BE2C (cell line): ENCODE measurements around the gene GPR18. TPM values are rescaled to one million over a fixed set of nuclear protein-coding genes. Genes with fewer than 3 reads are reported as not detected.

Experiments used
- DNase-seq: peaks from one replicate; pipeline ENCODE4 v3.0.0-alpha.2; 2020
- H3K27me3 ChIP-seq: fragments of 250-450 bp; sonication (Bioruptor Pico); 2 replicates; pipeline ENCODE4 v1.5.1; 2020; ENCODE audit warnings: mild to moderate bottlenecking
- H3K36me3 ChIP-seq: fragments of 250-450 bp; sonication (Bioruptor Pico); 2 replicates; pipeline ENCODE4 v1.5.1; 2020; ENCODE audit warnings: mild to moderate bottlenecking
- H3K4me1 ChIP-seq: fragments of 250-450 bp; sonication (Bioruptor Pico); 2 replicates; pipeline ENCODE4 v1.5.1; 2020
- H3K4me3 ChIP-seq: 2 replicates; pipeline ENCODE4 v1.5.1; 2011; ENCODE audit warnings: low read depth, low read length
- H3K9me3 ChIP-seq: fragments of 250-450 bp; sonication (Bioruptor Pico); 2 replicates; pipeline ENCODE4 v1.5.1; 2020
- polyA plus RNA-seq: library from polyadenylated mRNA; unstranded; fragments of >200 nt; gene quantifications from one replicate; pipeline ENCODE4 v1.2.1, GENCODE V29; 2012; ENCODE audit warnings: low read depth, missing spikeins; ENCODE audit not compliant: insufficient read length, insufficient read depth
- TF ChIP-seq, protein P1 (sequence below): IDR thresholded peaks from 2 replicates; pipeline ENCODE4 v1.5.1; 2012; ENCODE audit warnings: mild to moderate bottlenecking, low read depth, low read length

Gene GPR18, protein sequence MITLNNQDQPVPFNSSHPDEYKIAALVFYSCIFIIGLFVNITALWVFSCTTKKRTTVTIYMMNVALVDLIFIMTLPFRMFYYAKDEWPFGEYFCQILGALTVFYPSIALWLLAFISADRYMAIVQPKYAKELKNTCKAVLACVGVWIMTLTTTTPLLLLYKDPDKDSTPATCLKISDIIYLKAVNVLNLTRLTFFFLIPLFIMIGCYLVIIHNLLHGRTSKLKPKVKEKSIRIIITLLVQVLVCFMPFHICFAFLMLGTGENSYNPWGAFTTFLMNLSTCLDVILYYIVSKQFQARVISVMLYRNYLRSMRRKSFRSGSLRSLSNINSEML
- not detected for polyA plus RNA-seq

DNA sequence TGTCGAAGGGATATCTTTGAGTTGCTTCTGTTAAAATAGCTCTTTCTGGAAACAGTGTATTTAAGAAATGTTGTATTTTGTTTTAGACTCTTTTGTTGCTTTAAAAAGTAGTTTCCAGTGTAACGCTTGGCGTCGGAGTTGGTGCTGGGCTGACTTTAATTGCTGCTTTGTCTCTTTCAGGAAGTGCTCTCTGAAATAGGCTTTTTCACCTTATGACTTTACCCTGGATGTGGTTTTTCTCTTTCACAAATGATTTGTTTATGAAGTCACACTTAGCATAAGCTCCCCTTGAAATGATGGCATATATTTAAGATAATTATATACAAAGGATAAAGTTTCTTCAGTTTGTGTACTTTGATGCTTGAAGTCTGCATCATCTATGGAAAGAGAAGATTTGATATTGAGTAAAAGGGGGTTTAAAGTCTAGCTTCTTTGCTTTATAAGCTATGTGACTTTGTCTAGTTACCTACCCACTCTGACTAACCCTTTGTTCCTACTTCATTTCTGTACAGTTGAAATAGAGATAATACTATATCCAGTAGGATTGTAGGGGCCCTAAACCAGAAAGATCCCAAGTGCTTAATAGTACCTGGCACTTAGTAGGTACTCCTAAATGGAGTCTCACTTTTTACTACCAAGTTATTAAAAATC lies at the start of gene GPR18:
Gene GPR18, minus strand, starts transcription at position 170 of the 651 bp plus-strand sequence. CDS start 2,507 bp downstream, outside the sequence.
- peaks cover 3% of the 10 kb centered on the region for H3K36me3 ChIP-seq
- H3K4me3 ChIP-seq: no peak within 1 kb of the TSS
- DNase-seq: no peak
- no peaks in the 10 kb centered on the region for H3K27me3 ChIP-seq
- TF ChIP-seq, protein P1, sequence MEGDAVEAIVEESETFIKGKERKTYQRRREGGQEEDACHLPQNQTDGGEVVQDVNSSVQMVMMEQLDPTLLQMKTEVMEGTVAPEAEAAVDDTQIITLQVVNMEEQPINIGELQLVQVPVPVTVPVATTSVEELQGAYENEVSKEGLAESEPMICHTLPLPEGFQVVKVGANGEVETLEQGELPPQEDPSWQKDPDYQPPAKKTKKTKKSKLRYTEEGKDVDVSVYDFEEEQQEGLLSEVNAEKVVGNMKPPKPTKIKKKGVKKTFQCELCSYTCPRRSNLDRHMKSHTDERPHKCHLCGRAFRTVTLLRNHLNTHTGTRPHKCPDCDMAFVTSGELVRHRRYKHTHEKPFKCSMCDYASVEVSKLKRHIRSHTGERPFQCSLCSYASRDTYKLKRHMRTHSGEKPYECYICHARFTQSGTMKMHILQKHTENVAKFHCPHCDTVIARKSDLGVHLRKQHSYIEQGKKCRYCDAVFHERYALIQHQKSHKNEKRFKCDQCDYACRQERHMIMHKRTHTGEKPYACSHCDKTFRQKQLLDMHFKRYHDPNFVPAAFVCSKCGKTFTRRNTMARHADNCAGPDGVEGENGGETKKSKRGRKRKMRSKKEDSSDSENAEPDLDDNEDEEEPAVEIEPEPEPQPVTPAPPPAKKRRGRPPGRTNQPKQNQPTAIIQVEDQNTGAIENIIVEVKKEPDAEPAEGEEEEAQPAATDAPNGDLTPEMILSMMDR: no peak
- no peaks in the 10 kb centered on the region for H3K4me1 ChIP-seq
- no peaks in the 10 kb centered on the region for H3K9me3 ChIP-seq

DNA sequence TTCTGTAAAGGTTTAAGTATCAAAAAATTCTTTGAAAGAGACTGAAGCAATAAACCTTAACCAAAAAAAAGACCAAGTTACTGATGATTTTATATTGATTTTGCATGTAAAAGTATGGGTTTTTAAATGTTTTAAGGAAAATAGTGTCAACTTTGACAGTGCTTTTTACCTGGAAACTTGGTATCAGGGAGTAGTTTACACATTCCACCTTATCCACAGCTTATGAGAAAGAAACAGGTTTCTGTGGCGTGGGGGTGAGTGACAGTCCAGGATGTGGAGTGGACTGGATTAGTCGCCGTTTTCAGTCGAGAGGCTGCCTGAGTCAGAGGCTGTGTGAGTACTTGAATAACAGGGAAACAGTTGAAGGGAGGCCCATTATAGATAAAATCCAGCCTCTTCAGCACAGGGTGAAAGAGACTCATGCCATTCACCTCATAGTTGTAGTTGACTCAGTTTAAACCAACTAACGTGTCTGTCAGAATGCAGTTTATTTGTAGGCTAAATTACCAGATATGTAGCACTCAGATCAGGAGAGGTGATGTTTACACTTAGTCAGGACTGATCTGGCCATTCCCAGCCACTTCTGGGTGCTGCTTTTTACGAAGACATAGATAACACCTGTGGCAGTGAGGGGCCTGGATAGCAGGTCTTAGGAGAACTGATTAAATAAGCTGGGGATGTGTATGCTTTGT lies 49.6 kb upstream of the GPR18 start:
- DNase-seq: no peak
- Histone ChIP-seq H3K4me1 (no peaks in the 10 kb centered on the region), H3K4me3 (no peak overlapping the region), H3K27me3 (no peaks in the 10 kb centered on the region), H3K36me3 (no peaks in the 10 kb centered on the region), H3K9me3 (no peaks in the 10 kb centered on the region)
- TF ChIP-seq, protein P1: no peak

DNA sequence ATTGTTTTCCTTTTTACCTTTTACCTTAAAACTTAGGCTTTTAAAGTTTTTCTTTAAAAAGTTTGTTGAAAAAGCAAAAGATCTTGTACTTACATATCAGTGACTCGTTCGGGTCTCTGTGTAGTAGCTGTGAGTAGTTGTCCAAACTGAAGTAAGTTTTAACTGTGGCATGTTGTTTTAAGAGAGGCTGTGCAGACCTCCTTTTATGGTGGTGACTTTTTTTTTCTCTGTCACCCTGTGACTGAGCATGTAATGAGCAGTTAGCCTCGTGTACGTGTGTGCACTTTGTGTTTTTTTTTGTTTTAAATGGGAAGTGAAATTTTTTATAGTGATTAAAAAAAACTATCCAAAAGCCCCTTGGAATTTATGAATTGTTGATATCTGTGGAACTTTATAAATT lies 49.1 kb upstream of the GPR18 start, which contains the start of gene GPR183:
Gene GPR183, minus strand, starts transcription at position 153 of the 400 bp plus-strand sequence. CDS start 11,254 bp downstream, outside the sequence.
- Histone ChIP-seq H3K4me3 (no peak within 1 kb of the TSS), H3K27me3 (no peaks in the 10 kb centered on the region), H3K36me3 (no peaks in the 10 kb centered on the region), H3K9me3 (no peaks in the 10 kb centered on the region), H3K4me1 (no peaks in the 10 kb centered on the region)
- DNase-seq: no peak
- TF ChIP-seq, protein P1: no peak

DNA sequence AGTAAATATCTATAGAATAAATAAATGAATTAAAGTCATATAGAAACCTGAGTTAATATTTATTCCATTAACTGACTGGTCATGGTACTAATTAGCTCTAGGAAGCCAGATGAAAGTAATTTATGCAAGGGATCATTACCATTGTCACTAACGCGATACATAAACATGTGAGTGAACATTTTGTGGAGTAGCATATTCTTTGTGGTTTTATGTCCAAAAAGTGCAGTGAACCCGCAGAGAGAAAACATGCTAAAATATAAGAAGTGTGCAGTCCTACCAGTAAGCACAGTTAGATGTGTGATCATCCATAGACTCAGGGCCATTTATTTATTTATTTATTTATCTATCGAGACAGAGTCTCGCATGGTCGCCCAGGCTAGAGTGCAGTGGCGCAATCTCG lies 47.4 kb upstream of the GPR18 start:
- no peaks in the 10 kb centered on the region for H3K27me3 ChIP-seq
- H3K36me3 ChIP-seq: no peaks in the 10 kb centered on the region
- no peaks in the 10 kb centered on the region for H3K9me3 ChIP-seq
- no peak overlapping the region for H3K4me3 ChIP-seq
- TF ChIP-seq, protein P1: no peak
- DNase-seq: no peak
- H3K4me1 ChIP-seq: no peaks in the 10 kb centered on the region

DNA sequence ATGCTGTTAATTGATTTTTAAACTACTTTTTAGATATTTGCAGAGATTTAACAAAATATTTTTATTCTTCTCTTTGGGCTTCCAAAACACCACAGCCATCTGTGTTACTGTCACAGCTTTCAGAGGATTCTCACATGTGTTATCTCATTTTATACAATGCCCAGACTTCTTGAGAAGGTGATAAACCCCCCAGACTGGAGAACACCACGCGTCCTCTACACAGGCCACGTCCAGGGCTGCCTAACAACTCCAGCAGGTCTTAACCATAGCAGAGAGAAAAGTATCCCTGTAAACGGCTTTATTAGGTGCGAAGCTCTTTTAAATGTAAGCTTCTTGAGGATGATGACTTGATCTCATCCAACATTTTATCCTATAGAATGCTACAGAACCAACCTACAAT lies 47.0 kb upstream of the GPR18 start:
- Histone ChIP-seq H3K27me3 (no peaks in the 10 kb centered on the region), H3K36me3 (no peaks in the 10 kb centered on the region), H3K4me1 (no peaks in the 10 kb centered on the region), H3K9me3 (no peaks in the 10 kb centered on the region), H3K4me3 (no peak overlapping the region)
- DNase-seq: no peak
- TF ChIP-seq, protein P1: no peak
